ENCODE data around the gene CPNE7. TPM values are rescaled to one million over a fixed set of nuclear protein-coding genes. Genes with fewer than 3 reads are reported as not detected.

The CPNE7 gene
- polyA plus RNA-seq, 1 donor from 2014 or later, result 0.15 TPM

DNA sequence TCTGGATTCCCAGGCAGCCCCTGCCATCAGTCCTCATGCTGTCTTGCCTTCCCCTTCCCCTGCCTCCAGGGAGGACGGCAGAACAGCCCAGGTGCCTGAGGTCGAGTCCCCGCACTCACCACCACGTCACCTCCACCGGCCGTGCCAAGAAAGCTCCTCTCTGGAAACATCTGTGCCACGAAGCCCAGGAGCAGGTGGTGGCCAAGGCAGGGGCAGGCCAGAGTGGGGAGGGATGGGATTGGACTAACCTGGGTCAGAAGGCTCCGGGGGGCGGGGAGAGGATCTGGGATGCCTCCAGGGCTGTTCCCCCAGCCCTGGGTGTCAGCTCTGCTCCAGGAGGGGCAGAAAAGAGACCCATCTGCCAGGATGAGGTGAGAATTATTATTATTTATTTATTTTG is 30.4 kb downstream of the CPNE7 start:
- Histone ChIP-seq H3K27ac (ENCODE audit: low read length) (no peak overlapping the region), H3K79me2 (replicated peaks; ENCODE audit: insufficient read depth, low read length) (no peaks in the 10 kb centered on the region), H3K9ac (ENCODE audit: low read length) (no peak overlapping the region), H3K4me2 (ENCODE audit: low read length) (no peak overlapping the region), H4K20me1 (ENCODE audit: insufficient read depth) (no peaks in the 10 kb centered on the region), H2AFZ (ENCODE audit: low read depth, low read length) (no peak overlapping the region), H3F3A (ENCODE audit: insufficient read depth, low read length, poor library complexity, severe bottlenecking) (no peaks in the 10 kb centered on the region), H3K4me3 (ENCODE audit: low read length) (no peak overlapping the region), H3K9me3 (ENCODE audit: low read length) (no peaks in the 10 kb centered on the region), H3K9me2 (ENCODE audit: insufficient read depth, low read length) (no peaks in the 10 kb centered on the region), H3K27me3 (ENCODE audit: insufficient read depth, low read depth, low read length) (no peaks in the 10 kb centered on the region), H3K36me3 (ENCODE audit: insufficient read depth, low read length) (no peaks in the 10 kb centered on the region)
- TF ChIP-seq EP300 (conservative IDR thresholded peaks at IDR 0.05; ENCODE audit: poor library complexity, severe bottlenecking) (no peak), RAD21 (conservative IDR thresholded peaks at IDR 0.05) (no peak), EZH2 (IDR thresholded peaks at IDR 0.05; ENCODE audit: borderline replicate concordance, insufficient read depth, low read length, poor library complexity, severe bottlenecking) (no peak), TAF1 (IDR thresholded peaks at IDR 0.05; ENCODE audit: low read depth) (no peak), SMC3 (conservative IDR thresholded peaks at IDR 0.05; ENCODE audit: poor library complexity) (no peak), POLR2AphosphoS5 (IDR thresholded peaks at IDR 0.05) (no peak), MXI1 (conservative IDR thresholded peaks at IDR 0.05; ENCODE audit: poor library complexity, severe bottlenecking) (no peak)
- TF ChIP-seq, protein P1, sequence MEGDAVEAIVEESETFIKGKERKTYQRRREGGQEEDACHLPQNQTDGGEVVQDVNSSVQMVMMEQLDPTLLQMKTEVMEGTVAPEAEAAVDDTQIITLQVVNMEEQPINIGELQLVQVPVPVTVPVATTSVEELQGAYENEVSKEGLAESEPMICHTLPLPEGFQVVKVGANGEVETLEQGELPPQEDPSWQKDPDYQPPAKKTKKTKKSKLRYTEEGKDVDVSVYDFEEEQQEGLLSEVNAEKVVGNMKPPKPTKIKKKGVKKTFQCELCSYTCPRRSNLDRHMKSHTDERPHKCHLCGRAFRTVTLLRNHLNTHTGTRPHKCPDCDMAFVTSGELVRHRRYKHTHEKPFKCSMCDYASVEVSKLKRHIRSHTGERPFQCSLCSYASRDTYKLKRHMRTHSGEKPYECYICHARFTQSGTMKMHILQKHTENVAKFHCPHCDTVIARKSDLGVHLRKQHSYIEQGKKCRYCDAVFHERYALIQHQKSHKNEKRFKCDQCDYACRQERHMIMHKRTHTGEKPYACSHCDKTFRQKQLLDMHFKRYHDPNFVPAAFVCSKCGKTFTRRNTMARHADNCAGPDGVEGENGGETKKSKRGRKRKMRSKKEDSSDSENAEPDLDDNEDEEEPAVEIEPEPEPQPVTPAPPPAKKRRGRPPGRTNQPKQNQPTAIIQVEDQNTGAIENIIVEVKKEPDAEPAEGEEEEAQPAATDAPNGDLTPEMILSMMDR (IDR thresholded peaks at IDR 0.05; ENCODE audit: poor library complexity, severe bottlenecking), result no peak
- TF ChIP-seq, protein P2, sequence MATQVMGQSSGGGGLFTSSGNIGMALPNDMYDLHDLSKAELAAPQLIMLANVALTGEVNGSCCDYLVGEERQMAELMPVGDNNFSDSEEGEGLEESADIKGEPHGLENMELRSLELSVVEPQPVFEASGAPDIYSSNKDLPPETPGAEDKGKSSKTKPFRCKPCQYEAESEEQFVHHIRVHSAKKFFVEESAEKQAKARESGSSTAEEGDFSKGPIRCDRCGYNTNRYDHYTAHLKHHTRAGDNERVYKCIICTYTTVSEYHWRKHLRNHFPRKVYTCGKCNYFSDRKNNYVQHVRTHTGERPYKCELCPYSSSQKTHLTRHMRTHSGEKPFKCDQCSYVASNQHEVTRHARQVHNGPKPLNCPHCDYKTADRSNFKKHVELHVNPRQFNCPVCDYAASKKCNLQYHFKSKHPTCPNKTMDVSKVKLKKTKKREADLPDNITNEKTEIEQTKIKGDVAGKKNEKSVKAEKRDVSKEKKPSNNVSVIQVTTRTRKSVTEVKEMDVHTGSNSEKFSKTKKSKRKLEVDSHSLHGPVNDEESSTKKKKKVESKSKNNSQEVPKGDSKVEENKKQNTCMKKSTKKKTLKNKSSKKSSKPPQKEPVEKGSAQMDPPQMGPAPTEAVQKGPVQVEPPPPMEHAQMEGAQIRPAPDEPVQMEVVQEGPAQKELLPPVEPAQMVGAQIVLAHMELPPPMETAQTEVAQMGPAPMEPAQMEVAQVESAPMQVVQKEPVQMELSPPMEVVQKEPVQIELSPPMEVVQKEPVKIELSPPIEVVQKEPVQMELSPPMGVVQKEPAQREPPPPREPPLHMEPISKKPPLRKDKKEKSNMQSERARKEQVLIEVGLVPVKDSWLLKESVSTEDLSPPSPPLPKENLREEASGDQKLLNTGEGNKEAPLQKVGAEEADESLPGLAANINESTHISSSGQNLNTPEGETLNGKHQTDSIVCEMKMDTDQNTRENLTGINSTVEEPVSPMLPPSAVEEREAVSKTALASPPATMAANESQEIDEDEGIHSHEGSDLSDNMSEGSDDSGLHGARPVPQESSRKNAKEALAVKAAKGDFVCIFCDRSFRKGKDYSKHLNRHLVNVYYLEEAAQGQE (IDR thresholded peaks at IDR 0.05; ENCODE audit: borderline replicate concordance), result no peak

- no peaks in the 10 kb centered on the region for H3F3A ChIP-seq (ENCODE audit: insufficient read depth, low read length, poor library complexity, severe bottlenecking)
- no peaks in the 10 kb centered on the region for H3K9me3 ChIP-seq (ENCODE audit: low read length)
- TF ChIP-seq MXI1 (conservative IDR thresholded peaks at IDR 0.05; ENCODE audit: poor library complexity, severe bottlenecking), result no peak
Measured at GRCh38 chr16:89607453-89607852, 31.9 kb downstream of the CPNE7 start.

More at GRCh38 chr16:89607453-89607852, 31.9 kb downstream of the CPNE7 start:
- H2AFZ ChIP-seq (ENCODE audit: low read depth, low read length), result no peak overlapping the region
- H3K27me3 ChIP-seq (ENCODE audit: insufficient read depth, low read depth, low read length), result no peaks in the 10 kb centered on the region
- no peak overlapping the region for H3K4me3 ChIP-seq (ENCODE audit: low read length)
- no peak overlapping the region for H3K4me2 ChIP-seq (ENCODE audit: low read length)
- no peaks in the 10 kb centered on the region for H3K36me3 ChIP-seq (ENCODE audit: insufficient read depth, low read length)
- no peak overlapping the region for H3K9ac ChIP-seq (ENCODE audit: low read length)
- H4K20me1 ChIP-seq (ENCODE audit: insufficient read depth), result no peaks in the 10 kb centered on the region
- H3K79me2 ChIP-seq (replicated peaks; ENCODE audit: insufficient read depth, low read length), result no peaks in the 10 kb centered on the region
- H3K9me2 ChIP-seq (ENCODE audit: insufficient read depth, low read length), result no peaks in the 10 kb centered on the region
- H3K27ac ChIP-seq (ENCODE audit: low read length), result no peak overlapping the region
